ENCODE results near the gene GATAD2A.
A peak's percentile ranks its signal among the peaks of the same experiment; 100 is the strongest.
"Not testable (repeated sequence)": the region's sequence is repeated elsewhere in the genome, so short reads cannot be mapped to it uniquely, and the experiment has no call there.

GATAD2A gene

GRCh38 chr19:19468424-19469050 is 63.1 kb downstream of the GATAD2A start:
- peak in 1 of 4 experiments; percentile 23 for DNase-seq

- peak in 2 of 4 experiments; percentile 65 to 67 for DNase-seq
Measured at GRCh38 chr19:19470579-19470978, 65.1 kb downstream of the GATAD2A start.

- DNase-seq, result no peak
Measured at GRCh38 chr19:19471682-19472081, 66.2 kb downstream of the GATAD2A start.

GRCh38 chr19:19472106-19472505 is 66.6 kb downstream of the GATAD2A start:
- DNase-seq, result not testable (repeated sequence)

- DNase-seq, result no peak
Measured at GRCh38 chr19:19475015-19475765, 69.7 kb downstream of the GATAD2A start.

- DNase-seq, result peak in 3 of 4 experiments; percentile 35 to 43 (median 36)
Measured at GRCh38 chr19:19475849-19476828, 70.7 kb downstream of the GATAD2A start.

GRCh38 chr19:19477705-19478383 is 72.4 kb downstream of the GATAD2A start:
- no peak for DNase-seq

GRCh38 chr19:19480688-19481087 is 75.2 kb downstream of the GATAD2A start:
- DNase-seq, result no peak

GRCh38 chr19:19482809-19483596 is 77.5 kb downstream of the GATAD2A start:
- peak in 3 of 4 experiments; percentile 44 to 66 (median 49) for DNase-seq

GRCh38 chr19:19485161-19485997 is 79.9 kb downstream of the GATAD2A start:
- DNase-seq, result no peak

- no peak for DNase-seq
Measured at GRCh38 chr19:19485998-19486290, 80.5 kb downstream of the GATAD2A start.

GRCh38 chr19:19486343-19487076 is 81.0 kb downstream of the GATAD2A start:
- DNase-seq, result no peak

- no peak for DNase-seq
Measured at GRCh38 chr19:19487077-19487949, 81.8 kb downstream of the GATAD2A start.

- DNase-seq, result peak in 3 of 4 experiments; percentile 15 to 40 (median 25)
Measured at GRCh38 chr19:19487950-19488874, 82.7 kb downstream of the GATAD2A start.

GRCh38 chr19:19488875-19489690 is 83.6 kb downstream of the GATAD2A start:
- DNase-seq, result peak; percentile 74 to 85 (median 82)

- DNase-seq, result no peak
Measured at GRCh38 chr19:19489804-19490204, 84.3 kb downstream of the GATAD2A start.

Measured in suppressor macrophage (primary cell).